Progenitor cell of endocrine pancreas (in vitro differentiated cells): ENCODE measurements around the gene CARD19. TPM values are rescaled to one million over a fixed set of nuclear protein-coding genes. Genes with fewer than 3 reads are reported as not detected.

ENCODE experiments used
- DNase-seq: peaks from one replicate; pipeline ENCODE4 v3.0.0; 2021; ENCODE audit warnings: low spot score; ENCODE audit not compliant: unreplicated experiment
- H3K27ac Mint-ChIP-seq: 2 replicates; pipeline ENCODE4 v1.8.0; 2021; ENCODE audit warnings: mild to moderate bottlenecking, moderate library complexity, mixed read lengths
- H3K27me3 Mint-ChIP-seq: 2 replicates; pipeline ENCODE4 v1.8.0; 2021; ENCODE audit warnings: mixed read lengths
- H3K36me3 Mint-ChIP-seq: 2 replicates; pipeline ENCODE4 v1.8.0; 2022; ENCODE audit warnings: mixed read lengths; ENCODE audit not compliant: insufficient read depth
- H3K4me1 Mint-ChIP-seq: 2 replicates; pipeline ENCODE4 v1.8.0; 2021; ENCODE audit warnings: low read depth, mixed read lengths
- H3K4me3 Mint-ChIP-seq: 2 replicates; pipeline ENCODE4 v1.8.0; 2021; ENCODE audit warnings: low read depth, mild to moderate bottlenecking, moderate library complexity, mixed read lengths
- H3K9me3 Mint-ChIP-seq: 2 replicates; pipeline ENCODE4 v1.8.0; 2021; ENCODE audit warnings: low read depth, mixed read lengths
- CTCF ChIP-seq: fragments of 200-600 bp; sonication (generic); IDR thresholded peaks from one replicate; pipeline ENCODE4 v1.5.0; 2021; ENCODE audit warnings: antibody characterized with exemption, mild to moderate bottlenecking; ENCODE audit not compliant: unreplicated experiment
- total RNA-seq: library from RNA; stranded (reverse); gene quantifications from 2 replicates; pipeline ENCODE4 v1.2.1, GENCODE V29; 2021

Gene CARD19
- total RNA-seq, 1 donor from 2014 or later = 20.4 TPM

GRCh38 chr9:93156475-93157008 is 60.5 kb downstream of the CARD19 start:
- Mint-ChIP-seq H3K4me3 (no peak overlapping the region), H3K27ac (no peak overlapping the region), H3K36me3 (no peaks in the 10 kb centered on the region), H3K9me3 (no peaks in the 10 kb centered on the region), H3K27me3 (no peaks in the 10 kb centered on the region), H3K4me1 (peaks cover 3% of the 10 kb centered on the region)
- TF ChIP-seq CTCF = no peak
- no peak for DNase-seq

GRCh38 chr9:93159601-93160471 is 63.8 kb downstream of the CARD19 start:
- DNase-seq = peak; percentile 93
- TF ChIP-seq CTCF = peak; percentile 99
- Mint-ChIP-seq H3K4me3 (no peak overlapping the region), H3K9me3 (no peaks in the 10 kb centered on the region), H3K36me3 (no peaks in the 10 kb centered on the region), H3K27ac (peak overlapping the region; percentile 46), H3K4me1 (peaks cover 3% of the 10 kb centered on the region), H3K27me3 (no peaks in the 10 kb centered on the region)

GRCh38 chr9:93161786-93162562 is 66.0 kb downstream of the CARD19 start:
- Mint-ChIP-seq H3K27ac (no peak overlapping the region), H3K36me3 (no peaks in the 10 kb centered on the region), H3K4me1 (peaks cover 7% of the 10 kb centered on the region), H3K4me3 (no peak overlapping the region), H3K27me3 (no peaks in the 10 kb centered on the region), H3K9me3 (no peaks in the 10 kb centered on the region)
- no peak for DNase-seq
- TF ChIP-seq CTCF = no peak

Other genes starting within 250 kb of the CARD19 start
- gene ZNF484, start 218.2 kb upstream of the CARD19 start, total RNA-seq = 11.1 and 12.0 TPM in 2 replicates
- 9.6 and 12.0 TPM in 2 replicates for gene FGD3, start 148.7 kb upstream of the CARD19 start, total RNA-seq
- 0.43 and 1.2 TPM in 2 replicates for gene SUSD3, start 37.5 kb upstream of the CARD19 start, total RNA-seq
- gene NINJ1, start 38.0 kb downstream of the CARD19 start, total RNA-seq = 38.1 and 39.5 TPM in 2 replicates
- 302 and 345 TPM in 2 replicates for gene WNK2, start 87.9 kb downstream of the CARD19 start, total RNA-seq